Fibroblast of peridontal ligament (primary cell): ENCODE measurements around the gene MPHOSPH9.
"Not testable (repeated sequence)": the region's sequence is repeated elsewhere in the genome, so short reads cannot be mapped to it uniquely, and the experiment has no call there.

Experiments used
- DNase-seq: peaks from one replicate; pipeline ENCODE4 v3.0.0-alpha.2; 2010; ENCODE audit errors: extremely low read depth

Gene MPHOSPH9

DNA sequence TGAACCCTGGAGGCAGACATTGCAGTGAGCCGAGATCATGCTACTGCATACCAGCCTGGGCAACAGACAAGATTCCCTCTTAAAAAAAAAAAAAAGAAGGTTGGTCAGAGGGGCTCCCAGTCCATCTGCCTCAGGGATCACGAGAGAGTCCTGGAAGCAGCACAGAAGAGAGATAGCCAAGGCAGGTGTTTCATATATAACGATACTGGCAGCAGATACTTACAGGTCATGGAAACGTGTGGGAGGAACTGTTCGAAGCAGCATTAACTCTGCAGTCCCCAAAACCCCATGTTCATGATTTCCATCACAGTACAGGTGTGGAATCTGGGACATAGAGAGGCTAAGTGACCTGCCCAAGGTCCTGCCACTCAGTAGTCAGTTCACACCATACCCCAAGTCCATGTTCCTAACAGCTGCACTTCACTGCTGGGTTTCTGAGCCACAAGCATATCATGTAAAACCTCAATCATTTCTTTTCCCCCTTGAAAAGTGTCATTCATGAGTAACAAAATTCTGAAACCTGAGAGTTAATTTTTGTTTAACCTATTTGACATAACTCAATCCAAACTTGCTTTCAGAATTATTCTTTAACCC lies 22.0 kb upstream of the MPHOSPH9 start:
- DNase-seq = no peak

DNA sequence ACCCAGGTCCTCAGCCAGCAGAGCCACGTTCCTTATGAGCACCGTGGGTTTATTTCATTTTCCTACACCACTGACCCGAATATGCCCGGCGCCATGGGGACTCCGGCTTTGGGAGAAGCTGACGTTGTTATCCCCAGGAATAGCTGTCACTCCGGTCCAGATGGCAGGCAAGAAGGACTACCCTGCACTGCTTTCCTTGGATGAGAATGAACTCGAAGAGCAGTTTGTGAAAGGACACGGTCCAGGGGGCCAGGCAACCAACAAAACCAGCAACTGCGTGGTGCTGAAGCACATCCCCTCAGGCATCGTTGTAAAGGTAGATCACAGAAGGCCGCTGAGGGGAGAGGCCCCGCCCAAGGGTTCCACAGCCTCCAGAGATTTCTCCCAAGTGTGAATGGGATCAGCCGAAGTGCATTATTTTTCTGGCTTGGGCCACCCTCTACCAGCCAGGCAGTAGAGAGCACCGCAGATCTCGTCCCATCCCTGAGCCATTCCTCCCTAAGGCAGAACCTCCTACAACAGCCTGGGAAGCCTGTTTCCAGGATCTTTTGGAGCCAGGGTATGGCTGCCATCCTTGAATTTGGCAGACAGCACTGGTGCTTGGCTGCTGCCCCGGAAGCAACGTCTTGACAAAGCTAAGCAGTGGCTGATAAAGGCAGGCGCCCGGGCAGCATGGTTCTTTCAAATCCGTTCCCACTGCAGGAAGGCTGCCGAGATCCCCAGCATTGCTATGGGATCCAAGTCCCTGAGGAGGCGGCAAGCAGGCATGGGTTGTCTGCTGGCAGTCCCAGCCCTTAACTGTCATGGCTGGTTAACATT lies 20.9 kb upstream of the MPHOSPH9 start:
- no peak for DNase-seq

GRCh38 chr12:123252365-123252764 lies 19.4 kb upstream of the MPHOSPH9 start:
- DNase-seq = not testable (repeated sequence)

- no peak for DNase-seq
These were observed 18.6 kb upstream of the MPHOSPH9 start for GRCh38 chr12:123251403-123252076.

DNA sequence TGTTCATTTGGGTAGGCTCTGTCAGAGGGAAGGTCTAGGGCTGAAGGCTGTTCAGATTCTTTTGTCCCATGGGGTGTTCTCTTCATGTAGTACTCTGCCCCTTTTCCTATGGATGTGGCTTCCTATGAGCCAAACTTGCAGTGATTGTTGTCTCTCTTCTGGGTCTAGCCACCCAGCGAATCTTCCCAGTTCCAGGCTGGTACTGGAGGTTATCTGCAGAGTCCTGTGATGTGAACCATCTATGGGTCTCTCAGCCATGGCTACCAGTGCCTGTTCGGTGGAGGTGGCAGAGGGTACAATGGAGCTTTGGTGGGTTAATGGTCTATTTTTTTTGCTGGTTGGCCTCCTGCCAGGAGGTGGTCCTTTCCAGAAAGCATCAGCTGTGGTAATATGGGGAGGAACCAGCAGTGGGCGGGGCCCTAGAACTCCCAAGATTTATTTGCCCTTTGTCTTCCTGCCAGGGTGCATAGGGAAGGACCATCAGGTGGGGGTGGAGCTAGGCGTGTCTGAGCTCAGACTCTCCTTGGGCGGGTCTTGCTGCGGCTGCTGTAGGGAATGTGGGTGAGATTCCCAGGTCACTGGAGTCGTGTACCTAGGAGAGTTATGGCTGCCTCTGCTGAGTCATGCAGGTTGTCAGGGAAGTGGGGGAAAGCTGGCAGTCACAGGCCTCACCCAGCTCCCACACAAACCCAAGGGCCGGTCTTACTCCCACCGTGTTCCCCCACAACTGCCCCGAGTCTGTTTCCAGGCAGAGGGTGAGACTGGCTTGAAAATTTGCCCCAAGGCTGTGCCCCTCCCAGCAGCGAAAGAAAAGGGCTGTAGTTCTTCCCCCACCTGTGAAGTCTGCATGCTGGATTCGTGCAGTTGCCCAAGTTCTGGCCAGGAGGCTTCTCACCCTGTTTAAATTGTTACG lies 17.8 kb upstream of the MPHOSPH9 start:
- no peak for DNase-seq

- DNase-seq = not testable (repeated sequence)
These were observed 16.2 kb upstream of the MPHOSPH9 start for GRCh38 chr12:123248996-123249741.

GRCh38 chr12:123248129-123248528 lies 15.2 kb upstream of the MPHOSPH9 start:
- not testable (repeated sequence) for DNase-seq

- DNase-seq = no peak
These were observed 12.7 kb upstream of the MPHOSPH9 start for GRCh38 chr12:123245678-123246077.

- DNase-seq = no peak
These were observed 10.8 kb upstream of the MPHOSPH9 start for GRCh38 chr12:123243671-123244262.

- DNase-seq = no peak
These were observed 9.4 kb upstream of the MPHOSPH9 start for GRCh38 chr12:123242116-123242904.

DNA sequence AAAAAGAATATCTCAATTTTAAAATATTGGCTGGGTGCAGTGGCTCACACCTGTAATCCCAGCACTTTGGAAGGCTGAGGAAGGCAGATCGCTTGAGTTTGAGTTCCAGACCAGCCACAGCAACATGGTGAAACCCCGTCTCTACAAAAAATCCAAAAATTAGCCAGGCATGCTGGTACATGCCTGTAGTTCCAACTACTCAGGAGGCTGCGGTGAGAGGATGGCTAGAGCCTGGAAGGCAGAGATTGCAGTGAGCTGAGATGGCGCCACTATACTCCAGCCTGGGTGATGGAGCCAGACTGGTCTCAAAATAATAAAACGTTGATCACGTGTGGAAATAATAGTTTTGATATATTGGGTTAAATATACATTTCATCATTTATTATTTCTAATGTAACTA lies 6.0 kb upstream of the MPHOSPH9 start:
- no peak for DNase-seq

GRCh38 chr12:123238330-123238682 lies 5.4 kb upstream of the MPHOSPH9 start:
- DNase-seq = no peak

GRCh38 chr12:123237646-123238329 lies 4.8 kb upstream of the MPHOSPH9 start:
- DNase-seq = peak; percentile 85

GRCh38 chr12:123233505-123234308 lies 766 bp upstream of the MPHOSPH9 start:
- no peak for DNase-seq

DNA sequence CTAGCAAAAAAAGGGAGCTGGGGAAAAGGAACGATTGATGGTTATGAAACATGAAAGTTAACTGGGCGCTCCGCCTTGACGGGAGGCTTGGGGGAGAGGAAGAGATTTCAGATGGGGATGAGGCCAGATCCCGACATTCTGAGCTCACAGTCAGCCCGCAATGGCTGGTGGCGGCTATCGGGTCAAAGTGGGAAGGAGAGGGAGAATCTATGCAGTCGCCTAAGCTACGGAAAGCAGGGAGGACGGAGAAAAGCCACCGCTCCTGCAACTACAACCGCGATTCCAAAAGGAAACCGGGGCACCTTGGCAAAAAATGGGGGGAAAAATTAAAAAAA lies 502 bp downstream of the MPHOSPH9 start:
- DNase-seq = no peak

DNA sequence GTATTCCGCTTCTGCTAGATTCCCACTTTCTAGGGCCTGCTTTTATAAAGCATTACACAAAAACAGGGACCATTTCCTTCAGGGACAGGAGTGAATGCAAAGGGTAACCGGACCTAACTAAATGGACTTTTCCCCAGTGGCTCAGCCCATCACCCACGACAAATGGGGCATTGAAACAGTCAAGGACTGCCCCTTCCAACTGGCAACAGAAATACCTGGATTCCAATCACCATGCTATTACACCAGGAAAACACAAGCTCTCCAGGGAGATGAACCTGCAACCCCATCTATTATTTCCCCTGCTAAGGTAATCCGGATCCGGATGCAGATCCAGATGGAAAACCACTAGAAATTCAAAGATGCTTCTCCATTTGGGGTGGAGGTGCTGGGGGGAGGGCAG lies 1.0 kb downstream of the MPHOSPH9 start:
- DNase-seq = no peak

DNA sequence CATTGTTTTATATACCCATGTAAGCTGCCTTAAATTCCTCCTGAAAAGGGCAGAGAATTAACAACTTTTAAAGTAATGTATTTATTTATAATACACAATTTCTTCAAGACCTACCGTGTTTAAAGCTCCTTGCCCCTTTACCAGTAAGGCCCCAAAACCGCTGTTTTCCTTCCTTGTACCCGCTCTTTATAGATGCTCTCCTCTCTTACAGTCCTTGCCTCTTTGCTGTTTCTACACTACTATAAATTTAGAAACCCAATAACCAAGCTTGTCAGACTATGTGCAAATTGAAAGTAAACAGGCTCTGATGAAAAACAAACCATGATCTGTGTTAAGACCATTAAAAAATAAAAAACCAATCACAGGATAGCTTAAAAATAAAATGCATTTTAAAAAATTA lies 3.9 kb downstream of the MPHOSPH9 start:
- no peak for DNase-seq

DNA sequence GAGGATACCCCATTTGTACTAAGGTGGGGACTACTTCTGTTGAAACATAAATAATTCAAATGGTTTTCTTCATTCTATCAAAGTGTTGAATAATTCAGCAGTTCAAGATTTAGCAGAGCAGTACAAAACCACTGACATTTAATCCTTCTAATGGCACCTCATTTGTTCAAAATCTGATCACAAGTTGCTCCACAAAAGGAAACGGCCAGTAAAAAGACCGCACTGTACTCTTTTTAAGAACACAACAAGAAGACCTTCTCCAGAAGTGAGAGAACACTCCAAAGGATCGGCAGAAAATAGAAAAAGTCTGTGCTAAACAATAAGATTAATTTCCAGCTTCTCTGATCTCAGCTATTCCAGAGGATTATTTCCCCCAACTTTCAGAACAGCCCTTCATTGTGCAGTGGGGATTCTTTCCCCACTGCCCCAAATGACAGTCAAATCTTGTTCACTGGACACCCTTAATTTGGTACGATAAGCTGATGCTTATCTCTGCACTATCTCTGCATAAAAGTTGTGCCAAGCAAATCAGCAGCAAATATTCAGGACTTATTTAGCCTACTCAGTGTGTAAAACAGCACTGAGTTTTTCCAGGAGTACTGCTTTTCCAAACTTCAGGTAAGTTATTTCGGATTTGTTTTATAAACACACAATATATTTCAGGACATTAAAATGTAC lies 5.2 kb downstream of the MPHOSPH9 start:
- no peak for DNase-seq
